Aorta (tissue), 5 donors: ENCODE results near the gene CDK7. TPM values are rescaled to one million over a fixed set of nuclear protein-coding genes. Genes with fewer than 3 reads are reported as not detected.
"Not testable (repeated sequence)": the region's sequence is repeated elsewhere in the genome, so short reads cannot be mapped to it uniquely, and the experiment has no call there.

Experiments
- ATAC-seq: fragments of 200-7000 bp; cut with Tn5 transposase; one replicate; pipeline ENCODE4 v1.9.1; 2022; ENCODE audit warnings: moderate library complexity; ENCODE audit not compliant: low FRiP score
- DNase-seq, 2 donors: peaks; one replicate each; pipeline ENCODE4 v3.0.0-alpha.2; 2020
- H3K27ac ChIP-seq, 2 donors: one replicate each; pipeline ENCODE4 v1.5.1; 2013; ENCODE audit warnings: low read length in 2 of 2, mild to moderate bottlenecking in 2 of 2, moderate library complexity in 2 of 2, control low read depth in 1 of 2, inconsistent platforms in 1 of 2, low read depth in 1 of 2
- H3K27me3 ChIP-seq, 2 donors: one replicate each; pipeline ENCODE4 v1.6.1; 2013; ENCODE audit warnings: control low read depth in 1 of 2, low read length in 1 of 2, mild to moderate bottlenecking in 1 of 2, moderate library complexity in 1 of 2; ENCODE audit not compliant: insufficient read depth in 2 of 2, control insufficient read depth in 1 of 2
- H3K36me3 ChIP-seq, 2 donors: one replicate each; pipeline ENCODE4 v1.6.1; 2013; ENCODE audit warnings: control low read depth in 1 of 2, low read length in 1 of 2, mild to moderate bottlenecking in 1 of 2; ENCODE audit not compliant: insufficient read depth in 2 of 2, control insufficient read depth in 1 of 2
- H3K4me1 ChIP-seq, 2 donors: one replicate each; pipeline ENCODE4 v1.6.1; 2013; ENCODE audit warnings: low read length in 2 of 2, control low read depth in 1 of 2, mild to moderate bottlenecking in 1 of 2, moderate library complexity in 1 of 2; ENCODE audit not compliant: insufficient read depth in 2 of 2, control insufficient read depth in 1 of 2
- H3K4me3 ChIP-seq, 2 donors: one replicate each; pipeline ENCODE4 v1.5.1; 2013; ENCODE audit warnings: low read length in 2 of 2, control low read depth in 1 of 2, mild to moderate bottlenecking in 1 of 2
- H3K9me3 ChIP-seq: one replicate; pipeline ENCODE4 v1.6.1; 2013; ENCODE audit warnings: mild to moderate bottlenecking, low read length; ENCODE audit not compliant: control insufficient read depth
- WGBS, 2 donors: extraction: QIAGEN DNeasy Blood & Tissue Kit; methylation state at CpG; one replicate each; pipeline ENCODE4 v1.1.7; 2013; 5-methylcytosine and 5-hydroxymethylcytosine counted together
- intact Hi-C, 2 donors: fragments of 100-400 bp; cut with DNase I; formaldehyde crosslinking; loops; one replicate each; pipeline versions ENCODE4 v1.14.2 to v1.15.0; 2022
- polyA plus RNA-seq, 2 donors: library from polyadenylated mRNA; stranded (reverse); fragments of 200-250 nt; gene quantifications; one replicate each; pipeline ENCODE4 v1.2.3, GENCODE V29; 2013
- total RNA-seq, 2 donors: library from RNA; stranded (reverse); fragmentation: NEBNext Ultra II Directional; extraction: Animal tissue kit (Norgen Biotek cat#: 25700); gene quantifications; one replicate each; pipeline ENCODE4 v1.2.1, GENCODE V29; 2021
- donor health status: healthy with polysubstance abuse.
- donor health status: Bipolar disorder and iron deficiency.
- donor health status: DM: no; HTN: no; CAD: no.
- donor health status: DM: no; HTN: no; CAD: no.
- donor health status: DM: yes; HTN: yes; CAD: no.

The CDK7 gene
- total and polyA plus RNA-seq, 4 donors, result 15.8 to 23.9 (median 22.4) TPM

GRCh38 chr5:69225860-69226259, 8.8 kb upstream of the CDK7 start:
- H3K27me3 ChIP-seq, result no peaks in the 10 kb centered on the region
- no peak overlapping the region for H3K27ac ChIP-seq
- no peaks in the 10 kb centered on the region for H3K36me3 ChIP-seq
- no peaks in the 10 kb centered on the region for H3K4me1 ChIP-seq
- H3K9me3 ChIP-seq, result no peaks in the 10 kb centered on the region
- no peak for DNase-seq
- ATAC-seq, result no peak
- no peak overlapping the region for H3K4me3 ChIP-seq
- whole genome bisulfite sequencing, 2 donors, result 94 to 95% methylated on average over 4 of the region's 4 CpGs
- intact Hi-C loops, result no loop called here

GRCh38 chr5:69230181-69230580, 4.5 kb upstream of the CDK7 start:
- H3K4me1 ChIP-seq, result no peaks in the 10 kb centered on the region
- no peaks in the 10 kb centered on the region for H3K27me3 ChIP-seq
- DNase-seq (no peak), ATAC-seq (no peak)
- no peak overlapping the region for H3K27ac ChIP-seq
- H3K4me3 ChIP-seq, result no peak overlapping the region
- 88 to 92% methylated on average over 2 of the region's 2 CpGs for WGBS, 2 donors
- H3K9me3 ChIP-seq, result no peaks in the 10 kb centered on the region
- intact Hi-C loops, result loop anchor here (10.0 kb wide), 1 partner anchor 105 kb away; the partner anchor contains the start of gene CCDC125 (in 2 of the 2)
- H3K36me3 ChIP-seq, result no peaks in the 10 kb centered on the region

- 91 to 92% methylated on average over 6 of the region's 6 CpGs for WGBS, 2 donors
- no peak overlapping the region for H3K27ac ChIP-seq
- H3K9me3 ChIP-seq, result no peaks in the 10 kb centered on the region
- DNase-seq, result no peak
- no peaks in the 10 kb centered on the region for H3K36me3 ChIP-seq
- ATAC-seq, result no peak
- no peaks in the 10 kb centered on the region for H3K27me3 ChIP-seq
- no peaks in the 10 kb centered on the region for H3K4me1 ChIP-seq
- no peak overlapping the region for H3K4me3 ChIP-seq
- intact Hi-C loops, result loop anchor here (10.0 kb wide), 1 partner anchor 104 kb away; the partner anchor contains the start of gene CCDC125 (in 2 of the 2)
These were observed 3.4 kb upstream of the CDK7 start for GRCh38 chr5:69231281-69231680.

- H3K9me3 ChIP-seq, result no peaks in the 10 kb centered on the region
- 62 to 67% methylated on average over 2 of the region's 2 CpGs for WGBS, 2 donors
- H3K36me3 ChIP-seq, result no peaks in the 10 kb centered on the region
- H3K4me3 ChIP-seq, result no peak overlapping the region
- H3K4me1 ChIP-seq, result no peaks in the 10 kb centered on the region
- no peaks in the 10 kb centered on the region for H3K27me3 ChIP-seq
- no peak overlapping the region for H3K27ac ChIP-seq
- no peak for DNase-seq
- intact Hi-C loops, result loop anchor here (10.0 kb wide), 1 partner anchor 103 kb away; the partner anchor contains the start of gene CCDC125 (in 2 of the 2)
- no peak for ATAC-seq
These were observed 2.8 kb upstream of the CDK7 start for GRCh38 chr5:69231851-69232250.

- intact Hi-C loops, result loop anchor here (5.0 to 10.0 kb wide), 2 partner anchors 98 to 131 kb away; partner anchors contain the start of genes CCDC125 (in 2 of the 2), AK6 (in 1 of the 2), RAD17 (in 1 of the 2) and TAF9 (in 1 of the 2)
- not testable (repeated sequence) for H3K27ac ChIP-seq, H3K36me3 ChIP-seq, DNase-seq, ATAC-seq, H3K27me3 ChIP-seq, H3K4me1 ChIP-seq, H3K4me3 ChIP-seq, H3K9me3 ChIP-seq
- 93 to 94% methylated on average over 9 of the region's 9 CpGs for WGBS, 2 donors
These were observed 2.0 kb downstream of the CDK7 start for GRCh38 chr5:69236733-69237132.

- DNase-seq (no peak), ATAC-seq (no peak)
- H3K27ac ChIP-seq, result no peak overlapping the region
- no peak overlapping the region for H3K4me3 ChIP-seq
- H3K9me3 ChIP-seq, result no peaks in the 10 kb centered on the region
- no peaks in the 10 kb centered on the region for H3K27me3 ChIP-seq
- H3K4me1 ChIP-seq, result peaks cover 4 to 5% of the 10 kb centered on the region in 2 donors
- H3K36me3 ChIP-seq, result no peaks in the 10 kb centered on the region
- 80 to 82% methylated on average over 3 of the region's 3 CpGs for WGBS, 2 donors
- intact Hi-C loops, result loop anchor here (5.0 to 10.0 kb wide), 2 partner anchors 97 to 129 kb away; partner anchors contain the start of genes CCDC125 (in 2 of the 2), AK6 (in 1 of the 2), RAD17 (in 1 of the 2) and TAF9 (in 1 of the 2)
These were observed 3.2 kb downstream of the CDK7 start for GRCh38 chr5:69237877-69238276.

- no peak for DNase-seq
- intact Hi-C loops, result loop anchor here (5.0 to 10.0 kb wide), 2 partner anchors 96 to 128 kb away; partner anchors contain the start of genes CCDC125 (in 2 of the 2), AK6 (in 1 of the 2), RAD17 (in 1 of the 2) and TAF9 (in 1 of the 2)
These were observed 4.1 kb downstream of the CDK7 start for GRCh38 chr5:69238760-69239251.

GRCh38 chr5:69242215-69242927, 7.7 kb downstream of the CDK7 start:
- ATAC-seq (no peak), DNase-seq (no peak)
- H3K4me3 ChIP-seq, result no peak overlapping the region
- no peaks in the 10 kb centered on the region for H3K36me3 ChIP-seq
- H3K27ac ChIP-seq, result no peak overlapping the region
- H3K27me3 ChIP-seq, result no peaks in the 10 kb centered on the region
- H3K9me3 ChIP-seq, result no peaks in the 10 kb centered on the region
- intact Hi-C loops, result no loop called here
- WGBS, 2 donors, result 54 to 64% methylated on average over 8 of the region's 8 CpGs
- H3K4me1 ChIP-seq, result peaks cover 3 to 5% of the 10 kb centered on the region in 2 donors

More at GRCh38 chr5:69238760-69239251, 4.1 kb downstream of the CDK7 start:
- no peak for ATAC-seq
- peaks cover 5% of the 10 kb centered on the region in 2 donors for H3K4me1 ChIP-seq
- H3K27ac ChIP-seq, result no peak overlapping the region
- no peaks in the 10 kb centered on the region for H3K27me3 ChIP-seq
- no peaks in the 10 kb centered on the region for H3K36me3 ChIP-seq
- no peak overlapping the region for H3K4me3 ChIP-seq
- WGBS, 2 donors, result 71 to 73% methylated on average over 6 of the region's 6 CpGs
- H3K9me3 ChIP-seq, result no peaks in the 10 kb centered on the region
